22Rv1 (cell line): Measurements from ENCODE around the gene BEAN1.

ENCODE experiments used
- ZFX ChIP-seq: fragments of 450-650 bp; IDR thresholded peaks from 2 replicates; pipeline ENCODE4 v1.6.1; 2017; ENCODE audit warnings: antibody characterized with exemption, borderline replicate concordance
- TF ChIP-seq, protein P1 (sequence below): fragments of 450-650 bp; IDR thresholded peaks from 2 replicates; pipeline ENCODE4 v1.5.1; 2017; ENCODE audit warnings: mild to moderate bottlenecking

DNA sequence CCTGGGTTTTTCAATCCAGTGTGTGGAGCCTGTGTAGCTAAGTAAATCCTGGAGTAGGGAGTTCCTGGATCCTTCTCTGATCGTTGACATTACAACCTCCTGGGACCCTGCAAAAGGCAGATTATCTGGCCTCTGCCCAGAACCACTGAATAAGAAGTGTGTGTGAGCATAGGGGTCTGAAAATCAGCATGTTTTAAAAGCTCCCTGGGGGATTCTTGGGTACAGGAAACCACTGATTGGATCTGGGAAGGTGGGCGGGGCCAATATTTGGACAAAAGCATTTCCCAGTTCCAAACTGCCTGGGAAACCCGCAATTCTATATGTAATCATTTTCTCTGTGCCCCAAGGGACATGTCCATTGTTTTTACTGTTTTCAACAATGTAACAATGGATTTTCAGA is 27.2 kb upstream of the BEAN1 start:
- TF ChIP-seq, protein P1, sequence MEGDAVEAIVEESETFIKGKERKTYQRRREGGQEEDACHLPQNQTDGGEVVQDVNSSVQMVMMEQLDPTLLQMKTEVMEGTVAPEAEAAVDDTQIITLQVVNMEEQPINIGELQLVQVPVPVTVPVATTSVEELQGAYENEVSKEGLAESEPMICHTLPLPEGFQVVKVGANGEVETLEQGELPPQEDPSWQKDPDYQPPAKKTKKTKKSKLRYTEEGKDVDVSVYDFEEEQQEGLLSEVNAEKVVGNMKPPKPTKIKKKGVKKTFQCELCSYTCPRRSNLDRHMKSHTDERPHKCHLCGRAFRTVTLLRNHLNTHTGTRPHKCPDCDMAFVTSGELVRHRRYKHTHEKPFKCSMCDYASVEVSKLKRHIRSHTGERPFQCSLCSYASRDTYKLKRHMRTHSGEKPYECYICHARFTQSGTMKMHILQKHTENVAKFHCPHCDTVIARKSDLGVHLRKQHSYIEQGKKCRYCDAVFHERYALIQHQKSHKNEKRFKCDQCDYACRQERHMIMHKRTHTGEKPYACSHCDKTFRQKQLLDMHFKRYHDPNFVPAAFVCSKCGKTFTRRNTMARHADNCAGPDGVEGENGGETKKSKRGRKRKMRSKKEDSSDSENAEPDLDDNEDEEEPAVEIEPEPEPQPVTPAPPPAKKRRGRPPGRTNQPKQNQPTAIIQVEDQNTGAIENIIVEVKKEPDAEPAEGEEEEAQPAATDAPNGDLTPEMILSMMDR, result no peak
- no peak for TF ChIP-seq ZFX
